HG03575 (cell line): ENCODE measurements around the gene GRB7.
"Not testable (repeated sequence)": the region's sequence is repeated elsewhere in the genome, so short reads cannot be mapped to it uniquely, and the experiment has no call there.

Source experiments
- ATAC-seq: cut with Tn5 transposase; IDR thresholded peaks from one replicate; pipeline ENCODE4 v1.9.1; 2021; ENCODE audit not compliant: unreplicated experiment, insufficient number of reproducible peaks, low FRiP score; ENCODE audit errors: extremely low read depth

The GRB7 gene

GRCh38 chr17:39747745-39748144 is 10.0 kb downstream of the GRB7 start:
- ATAC-seq, result no peak

GRCh38 chr17:39748444-39749034 is 10.8 kb downstream of the GRB7 start:
- not testable (repeated sequence) for ATAC-seq

GRCh38 chr17:39750131-39751015 is 12.6 kb downstream of the GRB7 start:
- no peak for ATAC-seq

- ATAC-seq, result no peak
Measured at GRCh38 chr17:39751016-39751543, 13.3 kb downstream of the GRB7 start.

GRCh38 chr17:39751637-39752036 is 13.9 kb downstream of the GRB7 start:
- no peak for ATAC-seq

GRCh38 chr17:39752241-39752881 is 14.6 kb downstream of the GRB7 start:
- no peak for ATAC-seq

- no peak for ATAC-seq
Measured at GRCh38 chr17:39753514-39754160, 15.9 kb downstream of the GRB7 start.

DNA sequence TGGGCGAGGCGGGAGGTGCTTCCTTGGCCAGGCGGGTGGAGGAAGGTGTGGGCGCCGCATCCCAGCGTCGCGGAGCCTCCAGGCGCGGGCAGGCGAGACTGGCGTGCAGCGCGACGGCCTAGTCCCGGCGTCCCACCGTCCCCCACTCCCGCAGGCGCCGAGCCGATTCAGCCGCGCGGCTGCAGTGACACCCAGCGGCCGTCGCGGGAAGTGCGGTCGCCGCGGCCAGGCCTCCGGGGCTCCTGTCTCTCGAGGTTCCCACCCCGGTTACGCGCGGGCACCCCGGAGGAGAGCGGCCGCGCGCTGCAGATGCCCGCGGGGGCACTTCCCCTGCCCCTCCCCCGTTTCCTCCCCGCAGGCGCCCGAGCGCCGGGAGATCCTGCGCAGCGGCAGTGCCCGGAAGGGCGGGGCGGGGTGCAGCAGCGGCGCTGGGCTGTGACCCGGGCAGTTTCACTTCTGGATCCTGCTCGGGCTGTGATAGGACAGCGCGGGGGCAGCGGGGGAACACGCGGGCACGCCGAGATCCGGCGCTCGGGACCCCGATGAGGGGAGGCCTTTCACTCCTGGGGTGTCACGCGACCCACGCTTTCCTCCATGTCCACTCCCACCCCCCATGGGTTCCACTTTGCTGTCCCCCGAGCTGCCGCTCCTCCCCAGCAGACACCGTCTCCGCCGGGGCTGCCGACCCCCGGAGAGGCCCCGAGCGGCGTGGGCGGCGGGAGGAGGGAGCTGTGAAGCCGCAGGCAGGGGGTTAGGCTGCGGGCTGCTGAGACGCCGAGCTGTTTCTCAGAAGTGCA is 16.6 kb downstream of the GRB7 start:
- ATAC-seq, result no peak

DNA sequence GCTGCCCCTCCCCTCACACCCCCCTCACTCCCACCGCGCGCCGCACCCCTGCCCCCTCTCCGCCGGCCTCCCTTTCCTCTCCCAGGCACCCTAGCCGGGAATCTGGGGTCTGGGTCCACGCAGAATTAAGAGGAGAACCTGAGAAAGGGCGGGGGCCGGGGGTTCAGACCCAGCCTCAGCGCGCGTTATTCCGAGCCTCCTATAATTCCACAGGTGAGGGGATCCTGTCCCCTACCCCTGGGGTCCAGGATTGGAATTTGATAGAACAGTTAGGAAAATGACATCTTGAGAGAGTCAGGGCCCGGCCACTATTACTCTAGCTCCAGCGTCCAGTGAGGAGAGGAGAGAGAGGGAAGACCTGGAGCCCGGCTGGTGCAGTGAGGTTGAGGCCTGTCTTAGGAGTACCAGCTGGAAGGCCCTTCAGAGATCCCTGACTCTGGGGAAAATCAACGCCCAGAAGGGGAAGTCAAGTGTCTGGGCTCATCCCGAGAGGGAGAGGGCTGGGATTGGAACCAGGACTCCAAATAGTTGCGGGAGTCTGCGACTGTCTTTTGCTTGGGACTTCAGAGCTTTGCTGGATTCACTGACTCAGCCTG is 17.3 kb downstream of the GRB7 start:
- ATAC-seq, result no peak

- no peak for ATAC-seq
Measured at GRCh38 chr17:39755554-39756379, 18.0 kb downstream of the GRB7 start.

DNA sequence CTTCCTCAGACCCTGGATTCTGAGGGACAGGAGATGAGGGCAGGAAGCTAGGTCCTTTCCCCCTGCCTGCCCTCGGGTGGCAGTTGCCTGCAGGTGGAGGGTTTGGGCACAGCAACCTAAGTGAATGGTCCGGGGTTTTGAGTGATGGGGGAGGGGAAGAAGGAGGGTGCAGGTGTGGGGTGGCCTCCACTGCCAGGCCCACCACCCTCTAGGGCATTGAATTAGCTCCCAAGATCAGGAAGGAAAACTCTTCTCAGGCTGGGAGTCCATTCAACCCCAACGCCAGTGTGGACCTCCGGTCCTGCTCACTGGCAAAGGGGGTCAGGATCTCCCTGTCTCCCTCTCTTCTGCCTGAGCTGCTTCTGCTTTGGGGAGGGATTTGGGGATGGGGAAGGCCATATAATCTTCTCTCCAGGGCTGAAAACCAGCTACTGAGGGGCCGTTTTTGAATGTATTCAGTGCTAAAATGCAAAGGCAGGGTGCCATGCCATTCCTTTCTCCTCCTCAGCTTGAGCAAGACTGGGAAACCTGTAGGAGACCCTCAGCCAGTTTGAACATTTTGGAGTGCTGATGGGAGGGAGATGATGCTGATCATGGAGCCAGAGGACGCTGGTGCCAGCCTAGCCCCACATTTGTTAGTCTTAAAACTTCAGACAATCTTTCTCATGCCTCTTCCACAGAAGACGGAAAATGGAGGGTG is 18.8 kb downstream of the GRB7 start:
- no peak for ATAC-seq

GRCh38 chr17:39757176-39757662 is 19.5 kb downstream of the GRB7 start:
- ATAC-seq, result no peak

DNA sequence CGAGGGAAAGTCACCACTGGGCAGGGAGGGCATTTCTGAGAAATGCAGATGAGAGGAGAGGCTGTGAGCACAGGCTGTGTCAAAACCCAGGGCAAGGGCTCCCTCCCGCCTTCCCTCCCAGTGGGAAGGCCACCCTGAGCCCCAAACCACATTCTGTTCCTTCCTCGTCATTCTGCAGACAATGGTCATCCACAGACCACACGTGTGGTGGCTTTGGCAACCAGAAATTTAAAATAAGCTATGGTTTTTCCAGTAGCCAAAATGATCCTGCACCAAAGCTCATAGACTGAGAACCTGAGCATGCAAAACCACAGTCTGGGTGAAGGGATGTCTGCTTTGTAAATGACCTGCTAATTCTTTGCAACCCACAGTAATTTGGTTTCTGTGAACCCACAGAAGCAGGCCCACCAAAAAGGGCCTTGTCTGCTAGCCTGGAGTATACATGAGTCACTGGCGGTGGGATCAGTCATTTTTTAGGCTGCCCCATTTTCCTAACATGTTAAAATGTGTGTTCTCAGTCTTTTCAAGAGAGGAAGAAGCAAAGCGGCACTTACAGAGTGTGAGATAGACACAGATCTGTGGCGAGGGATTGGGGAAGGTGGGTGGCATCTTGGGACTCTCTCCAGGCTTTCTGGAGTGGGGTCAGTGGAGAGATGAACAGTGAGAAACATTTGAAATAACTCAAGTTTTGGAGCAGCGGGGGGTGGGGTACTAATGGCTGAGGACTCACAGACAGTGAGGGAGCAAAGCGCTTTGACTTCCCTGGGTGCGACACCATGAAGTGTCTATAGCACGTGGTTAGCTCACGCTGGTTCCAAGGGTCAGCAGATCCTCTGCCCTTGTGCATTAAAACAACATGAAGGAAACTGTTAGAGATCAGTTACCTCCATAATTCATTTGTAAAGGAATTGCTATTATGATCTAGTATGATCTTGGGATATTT is 20.5 kb downstream of the GRB7 start:
- ATAC-seq, result no peak

DNA sequence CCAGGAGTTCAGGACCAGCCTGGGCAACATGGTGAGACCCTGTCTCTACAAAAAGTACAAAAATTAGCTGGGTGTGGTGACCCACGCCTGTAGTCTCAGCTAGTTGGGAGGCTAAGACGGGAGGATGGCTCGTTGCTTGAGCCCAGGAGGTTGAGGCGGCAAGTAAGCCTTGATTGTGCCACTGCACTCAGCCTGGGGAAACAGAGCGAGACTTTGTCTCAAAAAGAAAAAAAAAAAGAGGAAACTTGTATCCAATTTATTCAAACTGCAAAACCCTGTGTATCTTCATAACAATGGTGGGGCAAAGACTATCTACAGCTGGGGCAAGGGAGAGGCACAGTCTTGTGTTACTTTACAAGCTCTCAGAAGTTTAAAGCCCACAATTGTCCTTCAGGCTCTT is 21.5 kb downstream of the GRB7 start:
- ATAC-seq, result no peak

GRCh38 chr17:39761861-39762496 is 24.2 kb downstream of the GRB7 start:
- no peak for ATAC-seq
